Activated naive CD8-positive, alpha-beta T cell treated with anti-CD3 and anti-CD28 coated beads, Interleukin-2, amount 10 ng/mL, durations not matched to agents 7 days and 5 days (primary cell): Measurements from ENCODE around the gene TMA7B. TPM values are rescaled to one million over a fixed set of nuclear protein-coding genes. Genes with fewer than 3 reads are reported as not detected.

Experiments
- ATAC-seq: fragments of 150-1000 bp; cut with Tn5 transposase; one replicate; pipeline ENCODE4 v1.10.0; 2021; ENCODE audit warnings: low read depth, moderate library complexity
- POLR2A ChIA-PET: fragments of 350-600 bp; sonication (Branson Sonifier 250); formaldehyde crosslinking; loops from one replicate; lab custom pipeline; 2021; ENCODE audit warnings: antibody characterized with exemption; lab: Charles Lee
- DNase-seq: peaks from one replicate; pipeline ENCODE4 v3.0.0; 2021
- H3K27ac Mint-ChIP-seq: one replicate; pipeline ENCODE4 v1.8.0; 2022; ENCODE audit warnings: mild to moderate bottlenecking, mixed read lengths
- H3K27me3 Mint-ChIP-seq: one replicate; pipeline ENCODE4 v1.8.0; 2022; ENCODE audit warnings: mild to moderate bottlenecking, moderate library complexity, mixed read lengths
- H3K36me3 Mint-ChIP-seq: one replicate; pipeline ENCODE4 v1.8.0; 2021; ENCODE audit warnings: mild to moderate bottlenecking, mixed read lengths
- H3K4me1 Mint-ChIP-seq: one replicate; pipeline ENCODE4 v1.8.0; 2021; ENCODE audit warnings: mixed read lengths
- H3K4me3 Mint-ChIP-seq: one replicate; pipeline ENCODE4 v1.8.0; 2022; ENCODE audit warnings: mild to moderate bottlenecking, moderate library complexity, mixed read lengths
- H3K9me3 Mint-ChIP-seq: one replicate; pipeline ENCODE4 v1.8.0; 2021; ENCODE audit warnings: mixed read lengths
- total RNA-seq, 2 experiments: library from RNA; stranded (reverse); gene quantifications; one replicate each; pipeline ENCODE4 v1.2.3, GENCODE V29; 2021

Gene TMA7B
- total RNA-seq, 2 experiments from 2014 or later = 8.5 to 9.1 TPM

GRCh38 chr22:39936523-39937145 lies 23.6 kb upstream of the TMA7B start:
- peak overlapping the region; percentile 78 for H3K4me3 Mint-ChIP-seq
- H3K27ac Mint-ChIP-seq = peak overlapping the region; percentile 87
- peaks cover 82% of the 10 kb centered on the region for H3K4me1 Mint-ChIP-seq
- no peaks in the 10 kb centered on the region for H3K27me3 Mint-ChIP-seq
- POLR2A ChIA-PET = interaction anchor here (1.0 to 4.3 kb wide), 6 partner anchors 10 to 241 kb away, joined by 3 to 29 read pairs (median 3); partner anchors contain the start of gene TNRC6B
- no peaks in the 10 kb centered on the region for H3K9me3 Mint-ChIP-seq
- ATAC-seq = no peak
- no peak for DNase-seq
- H3K36me3 Mint-ChIP-seq = peaks cover 41% of the 10 kb centered on the region

- H3K9me3 Mint-ChIP-seq = no peaks in the 10 kb centered on the region
- DNase-seq (no peak), ATAC-seq (no peak)
- H3K4me1 Mint-ChIP-seq = peaks cover 85% of the 10 kb centered on the region
- H3K27me3 Mint-ChIP-seq = no peaks in the 10 kb centered on the region
- POLR2A ChIA-PET = interaction anchor here (0.8 to 4.3 kb wide), 4 partner anchors 11 to 106 kb away, joined by 3 to 29 read pairs (median 3); no protein-coding TSS in a partner anchor
- peak overlapping the region; percentile 87 for H3K27ac Mint-ChIP-seq
- peaks cover 36% of the 10 kb centered on the region for H3K36me3 Mint-ChIP-seq
- H3K4me3 Mint-ChIP-seq = peak overlapping the region; percentile 78
Measured at GRCh38 chr22:39937906-39938305, 22.3 kb upstream of the TMA7B start.

- peak; percentile 8 for ATAC-seq
- peak overlapping the region; percentile 78 for H3K4me3 Mint-ChIP-seq
Measured at GRCh38 chr22:39938509-39939111, 21.6 kb upstream of the TMA7B start.

GRCh38 chr22:39939830-39940229 lies 20.4 kb upstream of the TMA7B start:
- H3K36me3 Mint-ChIP-seq = peaks cover 35% of the 10 kb centered on the region
- no peaks in the 10 kb centered on the region for H3K9me3 Mint-ChIP-seq
- ATAC-seq (no peak), DNase-seq (no peak)
- H3K4me1 Mint-ChIP-seq = peaks cover 88% of the 10 kb centered on the region
- POLR2A ChIA-PET = interaction anchor here (0.8 to 4.3 kb wide), 4 partner anchors 13 to 33 kb away, joined by 3 to 29 read pairs (median 4); no protein-coding TSS in a partner anchor
- no peaks in the 10 kb centered on the region for H3K27me3 Mint-ChIP-seq
- peak overlapping the region; percentile 83 for H3K27ac Mint-ChIP-seq
- peak overlapping the region; percentile 70 for H3K4me3 Mint-ChIP-seq

More at GRCh38 chr22:39938509-39939111, 21.6 kb upstream of the TMA7B start:
- no peaks in the 10 kb centered on the region for H3K9me3 Mint-ChIP-seq
- peaks cover 86% of the 10 kb centered on the region for H3K4me1 Mint-ChIP-seq
- POLR2A ChIA-PET = interaction anchor here (0.7 to 4.3 kb wide), 5 partner anchors 12 to 194 kb away, joined by 3 to 29 read pairs (median 3); no protein-coding TSS in a partner anchor
- H3K27ac Mint-ChIP-seq = peak overlapping the region; percentile 87
- no peak for DNase-seq
- no peaks in the 10 kb centered on the region for H3K27me3 Mint-ChIP-seq
- H3K36me3 Mint-ChIP-seq = peaks cover 36% of the 10 kb centered on the region

- Mint-ChIP-seq H3K4me1 (peaks cover 89% of the 10 kb centered on the region), H3K27me3 (no peaks in the 10 kb centered on the region), H3K4me3 (peak overlapping the region; percentile 70), H3K36me3 (peaks cover 34% of the 10 kb centered on the region), H3K27ac (peak overlapping the region; percentile 83), H3K9me3 (no peaks in the 10 kb centered on the region)
- DNase-seq (no peak), ATAC-seq (peak; percentile 35)
- POLR2A ChIA-PET = interaction anchor here (2.4 kb wide), 1 partner anchor 10 kb away, joined by 8 read pairs; no protein-coding TSS in a partner anchor
Measured at GRCh38 chr22:39940757-39941305, 19.4 kb upstream of the TMA7B start.

GRCh38 chr22:39941601-39942000 lies 18.6 kb upstream of the TMA7B start:
- Mint-ChIP-seq H3K4me1 (peaks cover 86% of the 10 kb centered on the region), H3K27ac (peak overlapping the region; percentile 95), H3K4me3 (peak overlapping the region; percentile 12), H3K36me3 (peaks cover 30% of the 10 kb centered on the region), H3K27me3 (no peaks in the 10 kb centered on the region), H3K9me3 (no peaks in the 10 kb centered on the region)
- DNase-seq (no peak), ATAC-seq (no peak)
- POLR2A ChIA-PET = interaction anchor here (0.9 to 2.5 kb wide), 7 partner anchors 8 to 30 kb away, joined by 3 to 21 read pairs (median 8); no protein-coding TSS in a partner anchor

- POLR2A ChIA-PET = interaction anchor here (0.7 to 3.0 kb wide), 15 partner anchors 10 to 102 kb away, joined by 3 to 21 read pairs (median 4); no protein-coding TSS in a partner anchor
Measured at GRCh38 chr22:39942439-39943230, 17.6 kb upstream of the TMA7B start.

GRCh38 chr22:39943337-39943736 lies 16.9 kb upstream of the TMA7B start:
- peaks cover 37% of the 10 kb centered on the region for H3K36me3 Mint-ChIP-seq
- DNase-seq (no peak), ATAC-seq (peak; percentile 51)
- peak overlapping the region; percentile 79 for H3K4me3 Mint-ChIP-seq
- H3K9me3 Mint-ChIP-seq = no peaks in the 10 kb centered on the region
- POLR2A ChIA-PET = interaction anchor here (0.7 to 3.0 kb wide), 11 partner anchors 10 to 101 kb away, joined by 3 to 21 read pairs (median 4); no protein-coding TSS in a partner anchor
- H3K27ac Mint-ChIP-seq = peak overlapping the region; percentile 95
- no peaks in the 10 kb centered on the region for H3K27me3 Mint-ChIP-seq
- H3K4me1 Mint-ChIP-seq = peaks cover 83% of the 10 kb centered on the region

More at GRCh38 chr22:39942439-39943230, 17.6 kb upstream of the TMA7B start:
- Mint-ChIP-seq H3K4me3 (peak overlapping the region; percentile 79), H3K36me3 (peaks cover 34% of the 10 kb centered on the region), H3K9me3 (no peaks in the 10 kb centered on the region), H3K27ac (peak overlapping the region; percentile 95), H3K27me3 (no peaks in the 10 kb centered on the region), H3K4me1 (peaks cover 85% of the 10 kb centered on the region)
- no peak for DNase-seq
- ATAC-seq = peak; percentile 27

GRCh38 chr22:39943953-39944872 lies 16.0 kb upstream of the TMA7B start:
- DNase-seq (no peak), ATAC-seq (no peak)
- Mint-ChIP-seq H3K4me3 (peak overlapping the region; percentile 79), H3K4me1 (peaks cover 84% of the 10 kb centered on the region), H3K9me3 (no peaks in the 10 kb centered on the region), H3K27me3 (no peaks in the 10 kb centered on the region), H3K36me3 (peaks cover 43% of the 10 kb centered on the region), H3K27ac (peak overlapping the region; percentile 95)
- POLR2A ChIA-PET = interaction anchor here (0.7 to 3.0 kb wide), 11 partner anchors 9 to 100 kb away, joined by 3 to 21 read pairs (median 3); no protein-coding TSS in a partner anchor

- ATAC-seq = no peak
- H3K27me3 Mint-ChIP-seq = no peaks in the 10 kb centered on the region
- no peak overlapping the region for H3K4me3 Mint-ChIP-seq
- H3K4me1 Mint-ChIP-seq = peaks cover 89% of the 10 kb centered on the region
- peaks cover 52% of the 10 kb centered on the region for H3K36me3 Mint-ChIP-seq
- H3K27ac Mint-ChIP-seq = no peak overlapping the region
- no peak for DNase-seq
- POLR2A ChIA-PET = no interaction called here
- H3K9me3 Mint-ChIP-seq = no peaks in the 10 kb centered on the region
Measured at GRCh38 chr22:39946126-39946502, 14.1 kb upstream of the TMA7B start.

- DNase-seq (no peak), ATAC-seq (no peak)
- H3K27ac Mint-ChIP-seq = peak overlapping the region; percentile 68
- no peaks in the 10 kb centered on the region for H3K9me3 Mint-ChIP-seq
- peaks cover 91% of the 10 kb centered on the region for H3K4me1 Mint-ChIP-seq
- peak overlapping the region; percentile 35 for H3K4me3 Mint-ChIP-seq
- peaks cover 57% of the 10 kb centered on the region for H3K36me3 Mint-ChIP-seq
- POLR2A ChIA-PET = interaction anchor here (1.1 to 1.5 kb wide), 2 partner anchors 15 to 31 kb away, joined by 3 read pairs; no protein-coding TSS in a partner anchor
- no peaks in the 10 kb centered on the region for H3K27me3 Mint-ChIP-seq
Measured at GRCh38 chr22:39946503-39947219, 13.5 kb upstream of the TMA7B start.
